ENCODE results near the gene RASSF3. TPM values are rescaled to one million over a fixed set of nuclear protein-coding genes. Genes with fewer than 3 reads are reported as not detected.

Gene RASSF3
- total and polyA plus RNA-seq, 10 of the 15 experiments (the other 5 are each of a cell fraction or from before 2014, with no cell fraction given): 6.9 to 62.4 (median 30.3) TPM

- TF ChIP-seq, protein P1, sequence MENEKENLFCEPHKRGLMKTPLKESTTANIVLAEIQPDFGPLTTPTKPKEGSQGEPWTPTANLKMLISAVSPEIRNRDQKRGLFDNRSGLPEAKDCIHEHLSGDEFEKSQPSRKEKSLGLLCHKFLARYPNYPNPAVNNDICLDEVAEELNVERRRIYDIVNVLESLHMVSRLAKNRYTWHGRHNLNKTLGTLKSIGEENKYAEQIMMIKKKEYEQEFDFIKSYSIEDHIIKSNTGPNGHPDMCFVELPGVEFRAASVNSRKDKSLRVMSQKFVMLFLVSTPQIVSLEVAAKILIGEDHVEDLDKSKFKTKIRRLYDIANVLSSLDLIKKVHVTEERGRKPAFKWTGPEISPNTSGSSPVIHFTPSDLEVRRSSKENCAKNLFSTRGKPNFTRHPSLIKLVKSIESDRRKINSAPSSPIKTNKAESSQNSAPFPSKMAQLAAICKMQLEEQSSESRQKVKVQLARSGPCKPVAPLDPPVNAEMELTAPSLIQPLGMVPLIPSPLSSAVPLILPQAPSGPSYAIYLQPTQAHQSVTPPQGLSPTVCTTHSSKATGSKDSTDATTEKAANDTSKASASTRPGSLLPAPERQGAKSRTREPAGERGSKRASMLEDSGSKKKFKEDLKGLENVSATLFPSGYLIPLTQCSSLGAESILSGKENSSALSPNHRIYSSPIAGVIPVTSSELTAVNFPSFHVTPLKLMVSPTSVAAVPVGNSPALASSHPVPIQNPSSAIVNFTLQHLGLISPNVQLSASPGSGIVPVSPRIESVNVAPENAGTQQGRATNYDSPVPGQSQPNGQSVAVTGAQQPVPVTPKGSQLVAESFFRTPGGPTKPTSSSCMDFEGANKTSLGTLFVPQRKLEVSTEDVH (IDR thresholded peaks at IDR 0.05; ENCODE audit: low read depth, partially characterized antibody): no peak
- no peak for TF ChIP-seq LARP7 (IDR thresholded peaks at IDR 0.05)
Measured at GRCh38 chr12:64742416-64742815, 132.1 kb downstream of the RASSF3 start (continued).

DNA sequence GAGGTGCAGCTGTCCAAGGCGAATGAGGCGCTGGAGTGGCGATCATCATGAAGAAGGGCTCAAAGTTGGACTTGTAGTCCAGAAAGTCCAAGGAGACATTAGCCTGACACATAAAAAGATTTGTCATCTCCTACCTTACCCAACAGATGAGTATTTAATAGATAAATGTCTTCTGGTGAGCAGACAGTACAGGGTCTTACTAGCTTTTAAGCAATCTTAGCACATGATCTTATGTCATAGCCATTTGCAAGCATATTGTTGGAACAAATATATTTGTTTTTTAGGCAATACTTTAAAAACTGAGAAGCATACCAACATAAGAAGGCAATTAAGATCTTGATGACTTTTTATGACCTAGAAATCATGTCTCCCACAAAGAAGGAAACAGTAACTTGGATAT, 132.9 kb downstream of the RASSF3 start:
- no peak overlapping the region for H3K4me3 ChIP-seq
- no peak overlapping the region for H3K27ac ChIP-seq (ENCODE audit: control insufficient read depth, insufficient read depth)
- BruUV-seq (replicated peaks): no TSS peak
- no peaks in the 10 kb centered on the region for H3K4me1 ChIP-seq (ENCODE audit: control insufficient read depth, insufficient read depth, low read length)
- no peaks in the 10 kb centered on the region for H3K27me3 ChIP-seq (replicated peaks in 1 of 2; ENCODE audit: control insufficient read depth in 2 of 2, insufficient read depth in 2 of 2, low read length in 1 of 2)
- ATAC-seq (no peak), DNase-seq (ENCODE audit: low read depth, low spot score) (no peak), FAIRE-seq (no peak)
- WGBS (ENCODE audit: insufficient coverage, insufficient replicate concordance, low lambda C conversion rate, missing lambda C conversion rate): 97% methylated on average over 3 of the region's 3 CpGs
- in situ Hi-C loops (cut with MboI) (no loop called here), intact Hi-C loops (cut with micrococcal nuclease; ENCODE audit: unreplicated experiment) (no loop called here)
- RAD21 ChIA-PET (ENCODE audit: unreplicated experiment): no interaction called here
- no peaks in the 10 kb centered on the region for H3K79me2 ChIP-seq (ENCODE audit: control insufficient read depth, insufficient read depth, low read length)
- H3K4me2 ChIP-seq (ENCODE audit: control insufficient read depth, insufficient read depth): no peak overlapping the region
- peaks cover 0 to 15% of the 10 kb centered on the region in 2 experiments for H3K36me3 ChIP-seq (ENCODE audit: control insufficient read depth in 2 of 2, insufficient read depth in 2 of 2, low read length in 1 of 2)
- CTCF ChIA-PET: interaction anchor here (1.9 kb wide), 1 partner anchor 59 kb away, joined by 5 read pairs; no protein-coding TSS in a partner anchor
- H4K20me1 ChIP-seq (ENCODE audit: control insufficient read depth, insufficient read depth): no peaks in the 10 kb centered on the region
- H3K9me3 ChIP-seq (replicated peaks; ENCODE audit: control insufficient read depth, insufficient read depth, low read length): no peaks in the 10 kb centered on the region
- no peak overlapping the region for H2AFZ ChIP-seq (ENCODE audit: control insufficient read depth, low read depth, low read length)
- SMC1A ChIA-PET (ENCODE audit: uncharacterized antibody, unreplicated experiment): interaction anchor here (1.0 to 1.4 kb wide), 2 partner anchors 12 to 14 kb away, joined by 3 read pairs; no protein-coding TSS in a partner anchor
- H3K9ac ChIP-seq (ENCODE audit: control insufficient read depth, insufficient read depth, low read length): no peak overlapping the region
- POLR2A ChIA-PET: interaction anchor here (1.5 kb wide), 1 partner anchor 27 kb away, joined by 4 read pairs; no protein-coding TSS in a partner anchor
- TF ChIP-seq EP300 (IDR thresholded peaks at IDR 0.05; ENCODE audit: borderline replicate concordance in 1 of 2, control insufficient read depth in 1 of 2, low read depth in 2 of 2, low read length in 2 of 2) (no peak), CREM (IDR thresholded peaks at IDR 0.05; ENCODE audit: low read depth) (no peak), SREBF1 (IDR thresholded peaks at IDR 0.05; ENCODE audit: low read length) (no peak), GABPA (IDR thresholded peaks at IDR 0.05; ENCODE audit: low read depth) (no peak), EZH2 (IDR thresholded peaks at IDR 0.05; ENCODE audit: borderline replicate concordance, control insufficient read depth, low read depth, low read length) (no peak), RELB (IDR thresholded peaks at IDR 0.05; ENCODE audit: low read depth) (no peak), SREBF2 (IDR thresholded peaks at IDR 0.05; ENCODE audit: low read length) (no peak), CBX5 (IDR thresholded peaks at IDR 0.05; ENCODE audit: low read depth) (no peak), NRF1 (conservative IDR thresholded peaks at IDR 0.05; ENCODE audit: low read depth, low read length) (no peak), ZNF207 (IDR thresholded peaks at IDR 0.05; ENCODE audit: borderline replicate concordance) (no peak)
- TF ChIP-seq, protein P2, sequence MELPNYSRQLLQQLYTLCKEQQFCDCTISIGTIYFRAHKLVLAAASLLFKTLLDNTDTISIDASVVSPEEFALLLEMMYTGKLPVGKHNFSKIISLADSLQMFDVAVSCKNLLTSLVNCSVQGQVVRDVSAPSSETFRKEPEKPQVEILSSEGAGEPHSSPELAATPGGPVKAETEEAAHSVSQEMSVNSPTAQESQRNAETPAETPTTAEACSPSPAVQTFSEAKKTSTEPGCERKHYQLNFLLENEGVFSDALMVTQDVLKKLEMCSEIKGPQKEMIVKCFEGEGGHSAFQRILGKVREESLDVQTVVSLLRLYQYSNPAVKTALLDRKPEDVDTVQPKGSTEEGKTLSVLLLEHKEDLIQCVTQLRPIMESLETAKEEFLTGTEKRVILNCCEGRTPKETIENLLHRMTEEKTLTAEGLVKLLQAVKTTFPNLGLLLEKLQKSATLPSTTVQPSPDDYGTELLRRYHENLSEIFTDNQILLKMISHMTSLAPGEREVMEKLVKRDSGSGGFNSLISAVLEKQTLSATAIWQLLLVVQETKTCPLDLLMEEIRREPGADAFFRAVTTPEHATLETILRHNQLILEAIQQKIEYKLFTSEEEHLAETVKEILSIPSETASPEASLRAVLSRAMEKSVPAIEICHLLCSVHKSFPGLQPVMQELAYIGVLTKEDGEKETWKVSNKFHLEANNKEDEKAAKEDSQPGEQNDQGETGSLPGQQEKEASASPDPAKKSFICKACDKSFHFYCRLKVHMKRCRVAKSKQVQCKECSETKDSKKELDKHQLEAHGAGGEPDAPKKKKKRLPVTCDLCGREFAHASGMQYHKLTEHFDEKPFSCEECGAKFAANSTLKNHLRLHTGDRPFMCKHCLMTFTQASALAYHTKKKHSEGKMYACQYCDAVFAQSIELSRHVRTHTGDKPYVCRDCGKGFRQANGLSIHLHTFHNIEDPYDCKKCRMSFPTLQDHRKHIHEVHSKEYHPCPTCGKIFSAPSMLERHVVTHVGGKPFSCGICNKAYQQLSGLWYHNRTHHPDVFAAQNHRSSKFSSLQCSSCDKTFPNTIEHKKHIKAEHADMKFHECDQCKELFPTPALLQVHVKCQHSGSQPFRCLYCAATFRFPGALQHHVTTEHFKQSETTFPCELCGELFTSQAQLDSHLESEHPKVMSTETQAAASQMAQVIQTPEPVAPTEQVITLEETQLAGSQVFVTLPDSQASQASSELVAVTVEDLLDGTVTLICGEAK (IDR thresholded peaks at IDR 0.05; ENCODE audit: borderline replicate concordance): no peak
